Measurements from ENCODE around the gene ZNF468. TPM values are rescaled to one million over a fixed set of nuclear protein-coding genes. Genes with fewer than 3 reads are reported as not detected.
A peak's percentile ranks its signal among the peaks of the same experiment; 100 is the strongest.
"Not testable (repeated sequence)": the region's sequence is repeated elsewhere in the genome, so short reads cannot be mapped to it uniquely, and the experiment has no call there.

ZNF468 gene
- total and polyA plus RNA-seq, 10 of the 15 experiments (the other 5 are each of a cell fraction or from before 2014, with no cell fraction given), result 3.9 to 18.8 (median 9.3) TPM

DNA sequence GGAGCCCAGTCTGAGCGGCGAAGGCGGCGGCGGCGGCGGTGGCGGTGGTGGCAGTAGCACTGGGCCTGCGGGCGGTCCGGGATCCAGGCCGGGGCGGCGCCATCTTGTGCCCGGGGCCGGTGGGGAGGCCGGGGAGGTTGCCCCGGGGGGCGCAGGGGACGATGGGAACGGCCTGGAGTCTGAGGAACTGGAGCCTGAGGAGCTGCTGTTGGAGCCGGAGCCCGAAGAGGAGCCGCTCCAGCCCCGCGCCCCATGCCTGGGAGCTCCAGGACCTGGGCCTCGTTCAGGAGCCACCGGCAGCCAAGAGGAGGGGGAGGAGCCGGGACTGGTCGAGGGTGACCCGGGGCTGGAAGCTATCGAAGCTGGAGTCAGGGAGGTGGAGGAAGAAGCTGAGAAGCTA lies 47.6 kb downstream of the ZNF468 start:
- FAIRE-seq (no peak), DNase-seq (ENCODE audit: low read depth, low spot score) (no peak), ATAC-seq (no peak)
- Histone ChIP-seq H2AFZ (ENCODE audit: control insufficient read depth, low read depth, low read length) (no peak overlapping the region), H3K27ac (ENCODE audit: control insufficient read depth, insufficient read depth) (no peak overlapping the region), H3K27me3 (replicated peaks in 1 of 2; ENCODE audit: control insufficient read depth in 2 of 2, insufficient read depth in 2 of 2, low read length in 1 of 2) (no peaks in the 10 kb centered on the region), H3K4me1 (ENCODE audit: control insufficient read depth, insufficient read depth, low read length) (no peaks in the 10 kb centered on the region), H4K20me1 (ENCODE audit: control insufficient read depth, insufficient read depth) (no peaks in the 10 kb centered on the region), H3K9me3 (replicated peaks; ENCODE audit: control insufficient read depth, insufficient read depth, low read length) (peaks cover 9% of the 10 kb centered on the region; the same call in 2 of the 3 replicates), H3K9ac (ENCODE audit: control insufficient read depth, insufficient read depth, low read length) (no peak overlapping the region), H3K4me2 (ENCODE audit: control insufficient read depth, insufficient read depth) (no peak overlapping the region), H3K36me3 (ENCODE audit: control insufficient read depth in 2 of 2, insufficient read depth in 2 of 2, low read length in 1 of 2) (peaks cover 0 to 2% of the 10 kb centered on the region in 2 experiments; a peak in 3 of 4 replicates), H3K79me2 (ENCODE audit: control insufficient read depth, insufficient read depth, low read length) (no peaks in the 10 kb centered on the region), H3K4me3 (no peak overlapping the region)
- POLR2A ChIA-PET, result no interaction called here
- CTCF ChIA-PET, result no interaction called here
- 94% methylated on average over 13 of the region's 32 CpGs for WGBS (ENCODE audit: insufficient coverage, insufficient replicate concordance, low lambda C conversion rate, missing lambda C conversion rate)
- in situ Hi-C loops (cut with MboI) (no loop called here), intact Hi-C loops (cut with micrococcal nuclease; ENCODE audit: unreplicated experiment) (no loop called here)
- TF ChIP-seq GATAD2B (conservative IDR thresholded peaks at IDR 0.05; ENCODE audit: low read depth), result no peak
- TF ChIP-seq, protein P1, sequence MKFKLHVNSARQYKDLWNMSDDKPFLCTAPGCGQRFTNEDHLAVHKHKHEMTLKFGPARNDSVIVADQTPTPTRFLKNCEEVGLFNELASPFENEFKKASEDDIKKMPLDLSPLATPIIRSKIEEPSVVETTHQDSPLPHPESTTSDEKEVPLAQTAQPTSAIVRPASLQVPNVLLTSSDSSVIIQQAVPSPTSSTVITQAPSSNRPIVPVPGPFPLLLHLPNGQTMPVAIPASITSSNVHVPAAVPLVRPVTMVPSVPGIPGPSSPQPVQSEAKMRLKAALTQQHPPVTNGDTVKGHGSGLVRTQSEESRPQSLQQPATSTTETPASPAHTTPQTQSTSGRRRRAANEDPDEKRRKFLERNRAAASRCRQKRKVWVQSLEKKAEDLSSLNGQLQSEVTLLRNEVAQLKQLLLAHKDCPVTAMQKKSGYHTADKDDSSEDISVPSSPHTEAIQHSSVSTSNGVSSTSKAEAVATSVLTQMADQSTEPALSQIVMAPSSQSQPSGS (IDR thresholded peaks at IDR 0.05; ENCODE audit: low read length), result no peak
- no peak for TF ChIP-seq JUNB (IDR thresholded peaks at IDR 0.05)
- TF ChIP-seq PAX8 (IDR thresholded peaks at IDR 0.05), result no peak
- no peak for TF ChIP-seq STAT3 (IDR thresholded peaks at IDR 0.05; ENCODE audit: low read depth, low read length)
- no peak for TF ChIP-seq CHD4 (IDR thresholded peaks at IDR 0.05)
- TF ChIP-seq, protein P2, sequence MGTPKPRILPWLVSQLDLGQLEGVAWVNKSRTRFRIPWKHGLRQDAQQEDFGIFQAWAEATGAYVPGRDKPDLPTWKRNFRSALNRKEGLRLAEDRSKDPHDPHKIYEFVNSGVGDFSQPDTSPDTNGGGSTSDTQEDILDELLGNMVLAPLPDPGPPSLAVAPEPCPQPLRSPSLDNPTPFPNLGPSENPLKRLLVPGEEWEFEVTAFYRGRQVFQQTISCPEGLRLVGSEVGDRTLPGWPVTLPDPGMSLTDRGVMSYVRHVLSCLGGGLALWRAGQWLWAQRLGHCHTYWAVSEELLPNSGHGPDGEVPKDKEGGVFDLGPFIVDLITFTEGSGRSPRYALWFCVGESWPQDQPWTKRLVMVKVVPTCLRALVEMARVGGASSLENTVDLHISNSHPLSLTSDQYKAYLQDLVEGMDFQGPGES (IDR thresholded peaks at IDR 0.05), result no peak
- no peak for TF ChIP-seq CHD2 (IDR thresholded peaks at IDR 0.05; ENCODE audit: borderline replicate concordance, low read depth, low read length)
- TF ChIP-seq SUZ12 (IDR thresholded peaks at IDR 0.05; ENCODE audit: unreplicated experiment), result no peak
- TF ChIP-seq ZZZ3 (IDR thresholded peaks at IDR 0.05; ENCODE audit: control insufficient read depth, insufficient read length, low read depth), result no peak
- TF ChIP-seq, protein P3, sequence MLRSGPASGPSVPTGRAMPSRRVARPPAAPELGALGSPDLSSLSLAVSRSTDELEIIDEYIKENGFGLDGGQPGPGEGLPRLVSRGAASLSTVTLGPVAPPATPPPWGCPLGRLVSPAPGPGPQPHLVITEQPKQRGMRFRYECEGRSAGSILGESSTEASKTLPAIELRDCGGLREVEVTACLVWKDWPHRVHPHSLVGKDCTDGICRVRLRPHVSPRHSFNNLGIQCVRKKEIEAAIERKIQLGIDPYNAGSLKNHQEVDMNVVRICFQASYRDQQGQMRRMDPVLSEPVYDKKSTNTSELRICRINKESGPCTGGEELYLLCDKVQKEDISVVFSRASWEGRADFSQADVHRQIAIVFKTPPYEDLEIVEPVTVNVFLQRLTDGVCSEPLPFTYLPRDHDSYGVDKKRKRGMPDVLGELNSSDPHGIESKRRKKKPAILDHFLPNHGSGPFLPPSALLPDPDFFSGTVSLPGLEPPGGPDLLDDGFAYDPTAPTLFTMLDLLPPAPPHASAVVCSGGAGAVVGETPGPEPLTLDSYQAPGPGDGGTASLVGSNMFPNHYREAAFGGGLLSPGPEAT (IDR thresholded peaks at IDR 0.05; ENCODE audit: low read depth), result no peak
- no peak for TF ChIP-seq NRF1 (conservative IDR thresholded peaks at IDR 0.05; ENCODE audit: low read depth, low read length)
- no peak for TF ChIP-seq BHLHE40 (IDR thresholded peaks at IDR 0.05; ENCODE audit: borderline replicate concordance in 1 of 2, low read depth in 2 of 2, low read length in 1 of 2)
- no TSS peak for BruUV-seq (replicated peaks)
- RAD21 ChIA-PET (ENCODE audit: unreplicated experiment), result no interaction called here
- SMC1A ChIA-PET (ENCODE audit: uncharacterized antibody, unreplicated experiment), result no interaction called here

DNA sequence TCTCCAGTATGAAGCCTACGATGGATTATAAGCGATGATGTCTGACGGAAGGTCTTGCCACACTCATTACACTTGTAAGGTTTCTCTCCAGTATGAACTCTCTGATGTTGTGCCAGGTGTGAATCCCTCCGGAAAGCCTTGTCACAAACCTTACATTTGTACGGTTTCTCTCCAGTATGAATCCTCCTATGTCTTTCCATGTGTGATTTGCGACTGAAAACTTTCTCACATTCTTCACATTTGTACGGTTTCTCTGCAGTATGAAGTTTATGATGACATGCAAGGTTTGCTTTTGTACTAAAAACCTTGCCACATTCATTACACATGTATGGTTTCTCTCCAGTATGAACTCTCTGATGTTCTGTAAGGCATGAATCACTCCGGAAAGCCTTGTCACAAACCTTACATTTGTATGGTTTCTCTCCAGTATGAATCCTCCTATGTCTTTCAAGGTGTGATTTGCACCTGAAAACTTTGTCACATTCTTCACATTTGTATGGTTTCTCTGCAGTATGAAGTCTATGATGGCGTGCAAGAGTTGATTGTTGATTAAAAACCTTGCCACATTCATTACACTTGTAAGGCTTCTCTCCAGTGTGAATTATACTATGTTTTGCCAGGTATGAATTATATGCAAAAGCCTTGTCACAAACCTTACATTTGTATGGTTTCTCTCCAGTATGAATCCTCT lies 57.3 kb downstream of the ZNF468 start:
- ATAC-seq; CTCF ChIA-PET; H3K4me3 ChIP-seq; FAIRE-seq; H3K36me3 ChIP-seq (ENCODE audit: control insufficient read depth in 2 of 2, insufficient read depth in 2 of 2, low read length in 1 of 2); POLR2A ChIA-PET; H2AFZ ChIP-seq (ENCODE audit: control insufficient read depth, low read depth, low read length); H4K20me1 ChIP-seq (ENCODE audit: control insufficient read depth, insufficient read depth); H3K79me2 ChIP-seq (ENCODE audit: control insufficient read depth, insufficient read depth, low read length); in situ Hi-C loops (cut with MboI); DNase-seq (ENCODE audit: low read depth, low spot score); H3K27ac ChIP-seq (ENCODE audit: control insufficient read depth, insufficient read depth); H3K27me3 ChIP-seq (replicated peaks in 1 of 2; ENCODE audit: control insufficient read depth in 2 of 2, insufficient read depth in 2 of 2, low read length in 1 of 2); H3K4me1 ChIP-seq (ENCODE audit: control insufficient read depth, insufficient read depth, low read length); H3K9ac ChIP-seq (ENCODE audit: control insufficient read depth, insufficient read depth, low read length); SMC1A ChIA-PET (ENCODE audit: uncharacterized antibody, unreplicated experiment); H3K4me2 ChIP-seq (ENCODE audit: control insufficient read depth, insufficient read depth); intact Hi-C loops (cut with micrococcal nuclease; ENCODE audit: unreplicated experiment); RAD21 ChIA-PET (ENCODE audit: unreplicated experiment): not testable (repeated sequence)
- WGBS (ENCODE audit: insufficient coverage, insufficient replicate concordance, low lambda C conversion rate, missing lambda C conversion rate), result 97% methylated on average over 9 of the region's 9 CpGs
- peaks cover 36% of the 10 kb centered on the region for H3K9me3 ChIP-seq (replicated peaks; ENCODE audit: control insufficient read depth, insufficient read depth, low read length)
- BruUV-seq (replicated peaks), result TSS peak; percentile 40
